COLO668 (cell line): ENCODE results near the gene KRTAP12-4.
"Not testable (repeated sequence)": the region's sequence is repeated elsewhere in the genome, so short reads cannot be mapped to it uniquely, and the experiment has no call there.

Source experiments
- DNase-seq: peaks from one replicate; lab custom pipeline; 2025; ENCODE audit not compliant: unreplicated experiment; lab: John Stamatoyannopoulos, UW

The KRTAP12-4 gene

GRCh38 chr21:44613386-44614155 is 40.9 kb downstream of the KRTAP12-4 start:
- DNase-seq: no peak

GRCh38 chr21:44612669-44613229 is 41.7 kb downstream of the KRTAP12-4 start:
- no peak for DNase-seq

GRCh38 chr21:44612029-44612486 is 42.4 kb downstream of the KRTAP12-4 start, which contains the start of gene KRTAP10-8:
KRTAP10-8 (plus strand) TSS chr21:44612079; CDS start chr21:44612101, 22 bp downstream.
- no peak for DNase-seq

GRCh38 chr21:44611551-44611950 is 42.9 kb downstream of the KRTAP12-4 start:
- DNase-seq: no peak

- DNase-seq: not testable (repeated sequence)
These were observed 44.2 kb downstream of the KRTAP12-4 start for GRCh38 chr21:44610157-44610843.

GRCh38 chr21:44609193-44609592 is 45.3 kb downstream of the KRTAP12-4 start:
- DNase-seq: no peak

- DNase-seq: no peak
These were observed 48.0 kb downstream of the KRTAP12-4 start for GRCh38 chr21:44606495-44606894.
